Astrocyte (in vitro differentiated cells and primary cell): Measurements from ENCODE around the gene CPNE2.

Experiments
- EZH2 ChIP-seq: IDR thresholded peaks from 2 replicates; pipeline ENCODE4 v1.6.1; 2012; ENCODE audit warnings: mild to moderate bottlenecking, low read length, inconsistent platforms; ENCODE audit not compliant: insufficient read depth
- TF ChIP-seq, protein P1 (sequence below): IDR thresholded peaks from 2 replicates; pipeline ENCODE4 v1.5.1; 2011; ENCODE audit warnings: low read depth, mild to moderate bottlenecking, inconsistent platforms, low read length, moderate library complexity; ENCODE audit not compliant: insufficient read depth

DNA sequence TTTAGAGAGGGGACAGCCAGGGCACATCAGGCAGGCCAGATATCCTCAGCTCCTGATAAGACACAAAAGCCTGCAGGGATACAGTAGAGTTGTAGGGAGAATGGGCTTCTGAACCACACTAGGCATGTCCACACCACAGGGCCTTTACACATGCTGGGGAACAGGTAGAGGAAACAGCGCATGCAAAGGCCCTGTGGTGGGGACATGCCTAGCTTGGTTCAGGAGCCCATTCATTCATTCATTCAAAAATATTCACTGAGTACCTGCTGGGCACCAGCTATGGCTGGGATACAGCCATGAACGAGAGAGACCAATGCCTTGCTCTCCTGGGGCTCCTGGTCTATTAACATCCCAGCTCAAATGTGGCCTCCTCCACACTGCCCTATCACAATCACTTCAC, 4.4 kb downstream of the CPNE2 start:
- TF ChIP-seq, protein P1, sequence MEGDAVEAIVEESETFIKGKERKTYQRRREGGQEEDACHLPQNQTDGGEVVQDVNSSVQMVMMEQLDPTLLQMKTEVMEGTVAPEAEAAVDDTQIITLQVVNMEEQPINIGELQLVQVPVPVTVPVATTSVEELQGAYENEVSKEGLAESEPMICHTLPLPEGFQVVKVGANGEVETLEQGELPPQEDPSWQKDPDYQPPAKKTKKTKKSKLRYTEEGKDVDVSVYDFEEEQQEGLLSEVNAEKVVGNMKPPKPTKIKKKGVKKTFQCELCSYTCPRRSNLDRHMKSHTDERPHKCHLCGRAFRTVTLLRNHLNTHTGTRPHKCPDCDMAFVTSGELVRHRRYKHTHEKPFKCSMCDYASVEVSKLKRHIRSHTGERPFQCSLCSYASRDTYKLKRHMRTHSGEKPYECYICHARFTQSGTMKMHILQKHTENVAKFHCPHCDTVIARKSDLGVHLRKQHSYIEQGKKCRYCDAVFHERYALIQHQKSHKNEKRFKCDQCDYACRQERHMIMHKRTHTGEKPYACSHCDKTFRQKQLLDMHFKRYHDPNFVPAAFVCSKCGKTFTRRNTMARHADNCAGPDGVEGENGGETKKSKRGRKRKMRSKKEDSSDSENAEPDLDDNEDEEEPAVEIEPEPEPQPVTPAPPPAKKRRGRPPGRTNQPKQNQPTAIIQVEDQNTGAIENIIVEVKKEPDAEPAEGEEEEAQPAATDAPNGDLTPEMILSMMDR, result no peak
- TF ChIP-seq EZH2, result no peak
